H54 (cell line): Measurements from ENCODE around the gene SPEG.

Source experiments
- DNase-seq: peaks from one replicate; pipeline ENCODE4 v3.0.0; 2011; ENCODE audit warnings: low spot score, mixed read lengths; ENCODE audit not compliant: insufficient read length
- FAIRE-seq: peaks from 3 replicates; lab custom pipeline; 2011; peaks lifted over from hg19 to GRCh38; lab: Jason Lieb, UNC
- POLR2A ChIP-seq: IDR thresholded peaks from 2 replicates; pipeline ENCODE4 v1.6.1; 2011; ENCODE audit warnings: low read depth, mild to moderate bottlenecking, low read length

The SPEG gene

DNA sequence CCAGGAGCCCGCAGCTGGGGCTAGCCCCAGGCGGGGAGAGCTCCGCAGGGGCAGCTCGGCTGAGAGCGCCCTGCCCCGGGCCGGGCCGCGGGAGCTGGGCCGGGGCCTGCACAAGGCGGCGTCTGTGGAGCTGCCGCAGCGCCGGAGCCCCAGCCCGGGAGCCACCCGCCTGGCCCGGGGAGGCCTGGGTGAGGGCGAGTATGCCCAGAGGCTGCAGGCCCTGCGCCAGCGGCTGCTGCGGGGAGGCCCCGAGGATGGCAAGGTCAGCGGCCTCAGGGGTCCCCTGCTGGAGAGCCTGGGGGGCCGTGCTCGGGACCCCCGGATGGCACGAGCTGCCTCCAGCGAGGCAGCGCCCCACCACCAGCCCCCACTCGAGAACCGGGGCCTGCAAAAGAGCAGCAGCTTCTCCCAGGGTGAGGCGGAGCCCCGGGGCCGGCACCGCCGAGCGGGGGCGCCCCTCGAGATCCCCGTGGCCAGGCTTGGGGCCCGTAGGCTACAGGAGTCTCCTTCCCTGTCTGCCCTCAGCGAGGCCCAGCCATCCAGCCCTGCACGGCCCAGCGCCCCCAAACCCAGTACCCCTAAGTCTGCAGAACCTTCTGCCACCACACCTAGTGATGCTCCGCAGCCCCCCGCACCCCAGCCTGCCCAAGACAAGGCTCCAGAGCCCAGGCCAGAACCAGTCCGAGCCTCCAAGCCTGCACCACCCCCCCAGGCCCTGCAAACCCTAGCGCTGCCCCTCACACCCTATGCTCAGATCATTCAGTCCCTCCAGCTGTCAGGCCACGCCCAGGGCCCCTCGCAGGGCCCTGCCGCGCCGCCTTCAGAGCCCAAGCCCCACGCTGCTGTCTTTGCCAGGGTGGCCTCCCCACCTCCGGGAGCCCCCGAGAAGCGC, 49.1 kb downstream of the SPEG start:
- FAIRE-seq (no peak), DNase-seq (no peak)
- no peak for TF ChIP-seq POLR2A

DNA sequence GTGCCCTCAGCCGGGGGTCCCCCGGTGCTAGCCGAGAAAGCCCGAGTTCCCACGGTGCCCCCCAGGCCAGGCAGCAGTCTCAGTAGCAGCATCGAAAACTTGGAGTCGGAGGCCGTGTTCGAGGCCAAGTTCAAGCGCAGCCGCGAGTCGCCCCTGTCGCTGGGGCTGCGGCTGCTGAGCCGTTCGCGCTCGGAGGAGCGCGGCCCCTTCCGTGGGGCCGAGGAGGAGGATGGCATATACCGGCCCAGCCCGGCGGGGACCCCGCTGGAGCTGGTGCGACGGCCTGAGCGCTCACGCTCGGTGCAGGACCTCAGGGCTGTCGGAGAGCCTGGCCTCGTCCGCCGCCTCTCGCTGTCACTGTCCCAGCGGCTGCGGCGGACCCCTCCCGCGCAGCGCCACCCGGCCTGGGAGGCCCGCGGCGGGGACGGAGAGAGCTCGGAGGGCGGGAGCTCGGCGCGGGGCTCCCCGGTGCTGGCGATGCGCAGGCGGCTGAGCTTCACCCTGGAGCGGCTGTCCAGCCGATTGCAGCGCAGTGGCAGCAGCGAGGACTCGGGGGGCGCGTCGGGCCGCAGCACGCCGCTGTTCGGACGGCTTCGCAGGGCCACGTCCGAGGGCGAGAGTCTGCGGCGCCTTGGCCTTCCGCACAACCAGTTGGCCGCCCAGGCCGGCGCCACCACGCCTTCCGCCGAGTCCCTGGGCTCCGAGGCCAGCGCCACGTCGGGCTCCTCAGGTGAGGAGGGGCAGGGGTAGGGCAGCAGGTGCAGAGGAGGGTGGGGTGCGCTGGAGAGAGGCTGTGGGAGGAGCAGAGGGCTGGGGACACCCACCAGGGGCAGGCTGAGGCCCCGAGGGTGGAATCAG, 49.9 kb downstream of the SPEG start:
- TF ChIP-seq POLR2A, result no peak
- DNase-seq (no peak), FAIRE-seq (no peak)

DNA sequence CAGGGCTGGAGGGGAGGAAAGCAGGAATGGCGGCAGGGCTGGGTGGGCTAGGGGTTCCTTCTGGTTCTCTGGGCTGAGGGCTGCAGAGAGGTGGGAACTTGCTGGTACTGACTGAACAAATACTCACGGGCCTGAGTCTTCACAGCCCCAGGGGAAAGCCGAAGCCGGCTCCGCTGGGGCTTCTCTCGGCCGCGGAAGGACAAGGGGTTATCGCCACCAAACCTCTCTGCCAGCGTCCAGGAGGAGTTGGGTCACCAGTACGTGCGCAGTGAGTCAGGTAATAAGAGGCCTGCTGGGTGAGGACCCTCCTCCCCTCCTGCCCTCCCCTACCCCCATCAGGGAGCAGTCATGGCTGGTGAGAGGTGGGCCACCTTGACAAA, 50.5 kb downstream of the SPEG start:
- no peak for DNase-seq
- FAIRE-seq, result no peak
- no peak for TF ChIP-seq POLR2A

DNA sequence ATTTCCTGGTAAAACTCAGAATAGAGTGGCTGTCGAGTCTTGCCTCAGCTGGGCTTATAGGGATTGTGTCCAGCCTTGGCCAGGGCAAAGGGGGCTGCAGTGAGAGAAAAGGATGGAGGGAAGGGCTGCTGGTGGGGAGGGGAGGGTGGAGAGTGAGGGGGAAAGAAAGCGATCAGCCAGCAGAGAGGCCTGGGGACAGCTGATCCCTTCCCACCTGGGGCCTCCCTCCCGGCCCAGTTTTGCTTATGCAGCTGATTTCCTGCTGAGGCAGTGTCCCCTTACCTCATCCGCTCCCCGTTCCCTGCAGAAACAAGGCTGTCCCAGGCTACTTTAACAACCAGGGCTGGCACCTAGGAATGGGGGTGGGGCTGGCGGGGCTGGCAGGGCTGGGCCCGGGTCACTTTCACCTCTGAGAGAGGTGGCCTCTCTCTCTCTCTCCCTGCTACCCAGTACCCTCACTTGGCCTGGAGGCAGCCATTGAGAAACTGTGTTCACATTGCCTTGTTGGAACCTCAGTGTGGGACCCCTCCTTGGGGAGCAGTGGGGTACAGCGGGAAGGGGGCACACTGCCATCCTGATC, 51.8 kb downstream of the SPEG start:
- no peak for FAIRE-seq
- DNase-seq, result no peak
- no peak for TF ChIP-seq POLR2A

DNA sequence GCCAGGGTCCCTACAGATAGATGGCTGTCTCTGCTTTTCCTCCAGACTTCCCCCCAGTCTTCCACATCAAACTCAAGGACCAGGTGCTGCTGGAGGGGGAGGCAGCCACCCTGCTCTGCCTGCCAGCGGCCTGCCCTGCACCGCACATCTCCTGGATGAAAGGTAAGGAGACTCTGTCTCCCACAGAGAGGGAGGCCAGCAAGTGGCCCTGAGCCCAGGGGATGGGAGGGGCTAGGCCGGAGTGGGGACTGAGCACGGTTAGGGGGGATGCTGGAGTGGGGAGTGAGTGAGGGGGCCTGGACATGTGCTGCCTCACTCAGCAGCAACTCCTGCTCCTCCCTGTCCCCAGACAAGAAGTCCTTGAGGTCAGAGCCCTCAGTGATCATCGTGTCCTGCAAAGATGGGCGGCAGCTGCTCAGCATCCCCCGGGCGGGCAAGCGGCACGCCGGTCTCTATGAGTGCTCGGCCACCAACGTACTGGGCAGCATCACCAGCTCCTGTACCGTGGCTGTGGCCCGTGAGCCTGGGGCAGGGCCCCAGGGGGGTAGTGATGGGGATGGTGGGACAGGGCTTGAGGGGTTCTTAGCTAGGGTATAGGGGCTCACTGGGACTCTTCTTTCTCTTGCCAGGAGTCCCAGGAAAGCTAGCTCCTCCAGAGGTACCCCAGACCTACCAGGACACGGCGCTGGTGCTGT, 53.7 kb downstream of the SPEG start:
- DNase-seq, result no peak
- FAIRE-seq, result no peak
- TF ChIP-seq POLR2A, result no peak

DNA sequence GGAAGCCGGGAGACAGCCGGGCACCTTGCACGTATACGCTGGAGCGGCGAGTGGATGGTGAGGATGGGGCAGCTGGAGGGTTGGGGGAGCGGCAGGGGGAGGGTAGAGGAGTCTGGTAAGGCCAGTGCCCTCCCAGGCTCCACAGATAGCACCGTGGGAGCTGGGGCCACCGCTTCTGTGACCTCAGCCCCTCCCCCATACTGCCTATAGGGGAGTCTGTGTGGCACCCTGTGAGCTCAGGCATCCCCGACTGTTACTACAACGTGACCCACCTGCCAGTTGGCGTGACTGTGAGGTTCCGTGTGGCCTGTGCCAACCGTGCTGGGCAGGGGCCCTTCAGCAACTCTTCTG, 54.2 kb downstream of the SPEG start:
- DNase-seq (no peak), FAIRE-seq (no peak)
- TF ChIP-seq POLR2A, result no peak

DNA sequence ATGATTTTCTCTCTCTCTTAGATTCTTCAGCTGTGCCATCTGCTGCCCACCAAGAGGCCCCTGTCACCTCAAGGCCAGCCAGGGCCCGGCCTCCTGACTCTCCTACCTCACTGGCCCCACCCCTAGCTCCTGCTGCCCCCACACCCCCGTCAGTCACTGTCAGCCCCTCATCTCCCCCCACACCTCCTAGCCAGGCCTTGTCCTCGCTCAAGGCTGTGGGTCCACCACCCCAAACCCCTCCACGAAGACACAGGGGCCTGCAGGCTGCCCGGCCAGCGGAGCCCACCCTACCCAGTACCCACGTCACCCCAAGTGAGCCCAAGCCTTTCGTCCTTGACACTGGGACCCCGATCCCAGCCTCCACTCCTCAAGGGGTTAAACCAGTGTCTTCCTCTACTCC, 54.7 kb downstream of the SPEG start:
- DNase-seq (no peak), FAIRE-seq (no peak)
- TF ChIP-seq POLR2A, result no peak

GRCh38 chr2:219490186-219490585, 55.5 kb downstream of the SPEG start:
- FAIRE-seq (no peak), DNase-seq (no peak)
- TF ChIP-seq POLR2A, result no peak

- FAIRE-seq (no peak), DNase-seq (no peak)
- no peak for TF ChIP-seq POLR2A
These were observed 56.0 kb downstream of the SPEG start for GRCh38 chr2:219490600-219491130.

- DNase-seq, result no peak
- no peak for TF ChIP-seq POLR2A
- no peak for FAIRE-seq
These were observed 56.8 kb downstream of the SPEG start for GRCh38 chr2:219491278-219491963.

GRCh38 chr2:219492575-219492974, 57.9 kb downstream of the SPEG start:
- TF ChIP-seq POLR2A, result no peak
- FAIRE-seq, result no peak
- DNase-seq, result no peak

DNA sequence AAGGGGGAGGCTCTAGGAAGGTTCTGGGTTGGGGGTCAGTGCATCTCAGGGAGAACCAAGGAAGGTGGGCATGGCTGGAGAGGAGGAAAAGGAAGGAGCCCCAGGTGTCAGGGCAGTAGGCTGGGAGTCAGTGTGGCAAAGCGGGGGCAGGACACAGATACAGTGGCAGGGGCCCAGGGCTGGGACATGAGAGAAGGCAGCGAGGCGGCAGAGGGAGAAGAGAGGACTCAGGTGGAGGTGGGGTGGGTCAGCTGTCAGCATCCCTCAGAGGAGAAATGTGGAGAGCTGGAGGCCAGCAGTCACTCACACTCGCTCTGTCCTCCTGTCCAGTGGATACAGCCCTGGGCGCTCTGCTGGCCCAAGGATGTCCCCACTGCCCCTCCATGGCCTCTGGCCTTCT, 58.4 kb downstream of the SPEG start:
- DNase-seq, result no peak
- FAIRE-seq, result no peak
- no peak for TF ChIP-seq POLR2A
